Measurements from ENCODE around the gene COL28A1. TPM values are rescaled to one million over a fixed set of nuclear protein-coding genes. Genes with fewer than 3 reads are reported as not detected.
A peak's percentile ranks its signal among the peaks of the same experiment; 100 is the strongest.

COL28A1 gene
- total RNA-seq, 1 donor = 0.42 TPM

- Histone ChIP-seq H3K9me3 (ENCODE audit: low read depth, low read length) (no peaks in the 10 kb centered on the region), H3K4me1 (ENCODE audit: insufficient read depth, low read length) (no peaks in the 10 kb centered on the region), H3K4me3 (ENCODE audit: low read length) (no peak overlapping the region), H3K27me3 (ENCODE audit: insufficient read depth, low read length) (no peaks in the 10 kb centered on the region)
Measured at GRCh38 chr7:7434329-7434728, 101.3 kb downstream of the COL28A1 start.

GRCh38 chr7:7433811-7434210, 101.9 kb downstream of the COL28A1 start:
- Histone ChIP-seq H3K9me3 (ENCODE audit: low read depth, low read length) (no peaks in the 10 kb centered on the region), H3K4me3 (ENCODE audit: low read length) (no peak overlapping the region), H3K4me1 (ENCODE audit: insufficient read depth, low read length) (no peaks in the 10 kb centered on the region), H3K27me3 (ENCODE audit: insufficient read depth, low read length) (no peaks in the 10 kb centered on the region)

- Histone ChIP-seq H3K4me1 (ENCODE audit: insufficient read depth, low read length) (no peaks in the 10 kb centered on the region), H3K27me3 (ENCODE audit: insufficient read depth, low read length) (no peaks in the 10 kb centered on the region), H3K9me3 (ENCODE audit: low read depth, low read length) (no peaks in the 10 kb centered on the region), H3K4me3 (ENCODE audit: low read length) (no peak overlapping the region)
Measured at GRCh38 chr7:7432979-7433378, 102.7 kb downstream of the COL28A1 start.

- H3K27me3 ChIP-seq (ENCODE audit: insufficient read depth, low read length) = no peaks in the 10 kb centered on the region
- H3K9me3 ChIP-seq (ENCODE audit: low read depth, low read length) = no peaks in the 10 kb centered on the region
- H3K4me1 ChIP-seq (ENCODE audit: insufficient read depth, low read length) = peaks cover 5% of the 10 kb centered on the region
- H3K4me3 ChIP-seq (ENCODE audit: low read length) = no peak overlapping the region
Measured at GRCh38 chr7:7428806-7429205, 106.9 kb downstream of the COL28A1 start.

- no peak overlapping the region for H3K4me3 ChIP-seq (ENCODE audit: low read length)
- no peaks in the 10 kb centered on the region for H3K27me3 ChIP-seq (ENCODE audit: insufficient read depth, low read length)
- peaks cover 5% of the 10 kb centered on the region for H3K4me1 ChIP-seq (ENCODE audit: insufficient read depth, low read length)
- H3K9me3 ChIP-seq (ENCODE audit: low read depth, low read length) = no peaks in the 10 kb centered on the region
Measured at GRCh38 chr7:7427363-7427762, 108.3 kb downstream of the COL28A1 start.

- Histone ChIP-seq H3K9me3 (ENCODE audit: low read depth, low read length) (no peaks in the 10 kb centered on the region), H3K27me3 (ENCODE audit: insufficient read depth, low read length) (no peaks in the 10 kb centered on the region), H3K4me1 (ENCODE audit: insufficient read depth, low read length) (peaks cover 5% of the 10 kb centered on the region), H3K4me3 (ENCODE audit: low read length) (no peak overlapping the region)
Measured at GRCh38 chr7:7426676-7427075, 109.0 kb downstream of the COL28A1 start.

GRCh38 chr7:7425321-7425720, 110.4 kb downstream of the COL28A1 start:
- no peak overlapping the region for H3K4me3 ChIP-seq (ENCODE audit: low read length)
- H3K9me3 ChIP-seq (ENCODE audit: low read depth, low read length) = no peaks in the 10 kb centered on the region
- no peaks in the 10 kb centered on the region for H3K27me3 ChIP-seq (ENCODE audit: insufficient read depth, low read length)
- peaks cover 5% of the 10 kb centered on the region for H3K4me1 ChIP-seq (ENCODE audit: insufficient read depth, low read length)

- Histone ChIP-seq H3K27me3 (ENCODE audit: insufficient read depth, low read length) (no peaks in the 10 kb centered on the region), H3K4me3 (ENCODE audit: low read length) (peak overlapping the region; percentile 39), H3K9me3 (ENCODE audit: low read depth, low read length) (no peaks in the 10 kb centered on the region), H3K4me1 (ENCODE audit: insufficient read depth, low read length) (peaks cover 5% of the 10 kb centered on the region)
Measured at GRCh38 chr7:7424151-7424873, 111.4 kb downstream of the COL28A1 start.

GRCh38 chr7:7422641-7423040, 113.0 kb downstream of the COL28A1 start:
- Histone ChIP-seq H3K4me3 (ENCODE audit: low read length) (no peak overlapping the region), H3K9me3 (ENCODE audit: low read depth, low read length) (no peaks in the 10 kb centered on the region), H3K4me1 (ENCODE audit: insufficient read depth, low read length) (peaks cover 8% of the 10 kb centered on the region), H3K27me3 (ENCODE audit: insufficient read depth, low read length) (no peaks in the 10 kb centered on the region)

- Histone ChIP-seq H3K27me3 (ENCODE audit: insufficient read depth, low read length) (no peaks in the 10 kb centered on the region), H3K4me3 (ENCODE audit: low read length) (no peak overlapping the region), H3K4me1 (ENCODE audit: insufficient read depth, low read length) (peaks cover 8% of the 10 kb centered on the region), H3K9me3 (ENCODE audit: low read depth, low read length) (no peaks in the 10 kb centered on the region)
Measured at GRCh38 chr7:7421826-7422225, 113.8 kb downstream of the COL28A1 start.

GRCh38 chr7:7418997-7419396, 116.7 kb downstream of the COL28A1 start:
- no peaks in the 10 kb centered on the region for H3K9me3 ChIP-seq (ENCODE audit: low read depth, low read length)
- no peaks in the 10 kb centered on the region for H3K27me3 ChIP-seq (ENCODE audit: insufficient read depth, low read length)
- H3K4me3 ChIP-seq (ENCODE audit: low read length) = no peak overlapping the region
- H3K4me1 ChIP-seq (ENCODE audit: insufficient read depth, low read length) = peaks cover 3% of the 10 kb centered on the region

GRCh38 chr7:7417851-7418250, 117.8 kb downstream of the COL28A1 start:
- H3K4me3 ChIP-seq (ENCODE audit: low read length) = no peak overlapping the region
- H3K4me1 ChIP-seq (ENCODE audit: insufficient read depth, low read length) = peaks cover 3% of the 10 kb centered on the region
- no peaks in the 10 kb centered on the region for H3K9me3 ChIP-seq (ENCODE audit: low read depth, low read length)
- no peaks in the 10 kb centered on the region for H3K27me3 ChIP-seq (ENCODE audit: insufficient read depth, low read length)

GRCh38 chr7:7417414-7417813, 118.3 kb downstream of the COL28A1 start:
- Histone ChIP-seq H3K9me3 (ENCODE audit: low read depth, low read length) (no peaks in the 10 kb centered on the region), H3K27me3 (ENCODE audit: insufficient read depth, low read length) (no peaks in the 10 kb centered on the region), H3K4me3 (ENCODE audit: low read length) (no peak overlapping the region), H3K4me1 (ENCODE audit: insufficient read depth, low read length) (peaks cover 3% of the 10 kb centered on the region)

GRCh38 chr7:7416031-7416858, 119.4 kb downstream of the COL28A1 start:
- peaks cover 3% of the 10 kb centered on the region for H3K4me1 ChIP-seq (ENCODE audit: insufficient read depth, low read length)
- no peaks in the 10 kb centered on the region for H3K27me3 ChIP-seq (ENCODE audit: insufficient read depth, low read length)
- no peak overlapping the region for H3K4me3 ChIP-seq (ENCODE audit: low read length)
- no peaks in the 10 kb centered on the region for H3K9me3 ChIP-seq (ENCODE audit: low read depth, low read length)

GRCh38 chr7:7414791-7415603, 120.7 kb downstream of the COL28A1 start:
- Histone ChIP-seq H3K27me3 (ENCODE audit: insufficient read depth, low read length) (no peaks in the 10 kb centered on the region), H3K9me3 (ENCODE audit: low read depth, low read length) (no peaks in the 10 kb centered on the region), H3K4me3 (ENCODE audit: low read length) (no peak overlapping the region), H3K4me1 (ENCODE audit: insufficient read depth, low read length) (peaks cover 3% of the 10 kb centered on the region)
